HEK293 (cell line): ENCODE data around the gene INPP4B.

Source experiments
- CTCF ChIA-PET: fragments of 350-600 bp; formaldehyde crosslinking; extraction: SDS; loops from one replicate; lab custom pipeline; 2021; ENCODE audit warnings: antibody characterized with exemption; lab: Yijun Ruan, JAX
- POLR2A ChIA-PET: fragments of 300-600 bp; formaldehyde crosslinking; extraction: SDS; loops from one replicate; lab custom pipeline; 2020; ENCODE audit warnings: antibody characterized with exemption, inconsistent platforms; lab: Yijun Ruan, JAX
- H3K27ac ChIP-seq: fragments of 200-500 bp; sonication (Bioruptor generic); 2 replicates; pipeline ENCODE4 v1.5.1; 2014; ENCODE audit warnings: low read depth, low read length, control low read depth, inconsistent platforms; ENCODE audit errors: extremely low read depth
- H3K36me3 ChIP-seq, 2 experiments: fragments of 200-500 bp in 1 of 2; sonication (Bioruptor generic) in 1 of 2; 1 replicate in 1 of 2; 2 replicates in 1 of 2; pipeline ENCODE4 v1.5.1; 2014 to 2017; ENCODE audit warnings: inconsistent platforms in 2 of 2, low read length in 2 of 2; ENCODE audit not compliant: control insufficient read depth in 2 of 2, insufficient read depth in 1 of 2
- H3K4me1 ChIP-seq: fragments of 200-500 bp; sonication (Bioruptor generic); 2 replicates; pipeline ENCODE4 v1.5.1; 2014; ENCODE audit warnings: mild to moderate bottlenecking, low read length, inconsistent platforms; ENCODE audit not compliant: control insufficient read depth, insufficient read depth
- H3K4me3 ChIP-seq: 2 replicates; pipeline ENCODE4 v1.5.1; 2011; ENCODE audit warnings: low read depth, mild to moderate bottlenecking, control low read depth, low read length, moderate library complexity
- H3K9me3 ChIP-seq: fragments of 200-500 bp; sonication (Bioruptor generic); 2 replicates; pipeline ENCODE4 v1.5.1; 2014; ENCODE audit warnings: low read depth, low read length, inconsistent platforms; ENCODE audit not compliant: control insufficient read depth, insufficient read depth
- FEZF1 ChIP-seq: fragments of 450-650 bp; formaldehyde crosslinking; IDR thresholded peaks from 2 replicates; pipeline ENCODE4 v1.5.1; 2016; ENCODE audit warnings: missing biosample characterization, missing genetic modification characterization
- GFI1B ChIP-seq: fragments of 450-650 bp; formaldehyde crosslinking; IDR thresholded peaks from 2 replicates; pipeline ENCODE4 v1.5.1; 2016; ENCODE audit warnings: missing biosample characterization, missing genetic modification characterization
- GLIS1 ChIP-seq: fragments of 450-650 bp; formaldehyde crosslinking; IDR thresholded peaks from 2 replicates; pipeline ENCODE4 v1.5.1; 2016; ENCODE audit warnings: missing biosample characterization, missing genetic modification characterization
- HOXA7 ChIP-seq: sonication (generic); formaldehyde crosslinking; IDR thresholded peaks from 2 replicates; pipeline ENCODE4 v1.8.1; 2022; ENCODE audit warnings: missing genetic modification reagents, borderline replicate concordance
- KLF8 ChIP-seq: fragments of 450-650 bp; formaldehyde crosslinking; IDR thresholded peaks from 2 replicates; pipeline ENCODE4 v1.5.1; 2016; ENCODE audit warnings: missing biosample characterization, missing genetic modification characterization
- OSR2 ChIP-seq: fragments of 450-650 bp; formaldehyde crosslinking; IDR thresholded peaks from 2 replicates; pipeline ENCODE4 v1.5.1; 2016; ENCODE audit warnings: missing biosample characterization, missing genetic modification characterization
- SP7 ChIP-seq: fragments of 450-650 bp; formaldehyde crosslinking; IDR thresholded peaks from 2 replicates; pipeline ENCODE4 v1.5.1; 2016; ENCODE audit warnings: missing biosample characterization, missing genetic modification characterization
- ZFP3 ChIP-seq: fragments of 450-650 bp; formaldehyde crosslinking; IDR thresholded peaks from 2 replicates; pipeline ENCODE4 v1.5.1; 2016; ENCODE audit warnings: low read depth, missing biosample characterization, missing genetic modification characterization
- ZNF114 ChIP-seq: fragments of 450-650 bp; formaldehyde crosslinking; IDR thresholded peaks from 2 replicates; pipeline ENCODE4 v1.5.0; 2017; ENCODE audit warnings: missing biosample characterization, missing genetic modification characterization
- ZNF16 ChIP-seq: fragments of 450-650 bp; formaldehyde crosslinking; IDR thresholded peaks from 2 replicates; pipeline ENCODE4 v1.5.1; 2016; ENCODE audit warnings: low read depth, missing biosample characterization, missing genetic modification characterization
- ZNF214 ChIP-seq: fragments of 450-650 bp; formaldehyde crosslinking; IDR thresholded peaks from 2 replicates; pipeline ENCODE4 v1.5.1; 2017; ENCODE audit warnings: missing biosample characterization, mild to moderate bottlenecking, missing genetic modification characterization, borderline replicate concordance
- ZNF239 ChIP-seq: fragments of 450-650 bp; formaldehyde crosslinking; IDR thresholded peaks from 2 replicates; pipeline ENCODE4 v1.5.1; 2016; ENCODE audit warnings: missing biosample characterization, missing genetic modification characterization
- ZNF302 ChIP-seq: fragments of 450-650 bp; formaldehyde crosslinking; IDR thresholded peaks from 2 replicates; pipeline ENCODE4 v1.5.1; 2016; ENCODE audit warnings: missing biosample characterization, missing genetic modification characterization, low read depth
- ZNF335 ChIP-seq: fragments of 450-650 bp; formaldehyde crosslinking; conservative IDR thresholded peaks from 2 replicates; pipeline ENCODE4 v1.5.1; 2016; ENCODE audit warnings: missing biosample characterization, missing genetic modification characterization
- ZNF350 ChIP-seq: fragments of 450-650 bp; formaldehyde crosslinking; IDR thresholded peaks from 2 replicates; pipeline ENCODE4 v1.5.0; 2017; ENCODE audit warnings: missing biosample characterization, mild to moderate bottlenecking, missing genetic modification characterization
- ZNF610 ChIP-seq: fragments of 450-650 bp; formaldehyde crosslinking; IDR thresholded peaks from 2 replicates; pipeline ENCODE4 v1.5.1; 2016; ENCODE audit warnings: missing biosample characterization, missing genetic modification characterization, borderline replicate concordance
- TF ChIP-seq, protein P1 (sequence below): fragments of 450-650 bp; formaldehyde crosslinking; IDR thresholded peaks from 2 replicates; pipeline ENCODE4 v1.5.1; 2016; ENCODE audit warnings: missing biosample characterization, missing genetic modification characterization, low read depth
- TF ChIP-seq, protein P2 (sequence below): fragments of 450-650 bp; formaldehyde crosslinking; IDR thresholded peaks from 2 replicates; pipeline ENCODE4 v1.5.1; 2016; ENCODE audit warnings: missing biosample characterization, missing genetic modification characterization

Gene INPP4B

DNA sequence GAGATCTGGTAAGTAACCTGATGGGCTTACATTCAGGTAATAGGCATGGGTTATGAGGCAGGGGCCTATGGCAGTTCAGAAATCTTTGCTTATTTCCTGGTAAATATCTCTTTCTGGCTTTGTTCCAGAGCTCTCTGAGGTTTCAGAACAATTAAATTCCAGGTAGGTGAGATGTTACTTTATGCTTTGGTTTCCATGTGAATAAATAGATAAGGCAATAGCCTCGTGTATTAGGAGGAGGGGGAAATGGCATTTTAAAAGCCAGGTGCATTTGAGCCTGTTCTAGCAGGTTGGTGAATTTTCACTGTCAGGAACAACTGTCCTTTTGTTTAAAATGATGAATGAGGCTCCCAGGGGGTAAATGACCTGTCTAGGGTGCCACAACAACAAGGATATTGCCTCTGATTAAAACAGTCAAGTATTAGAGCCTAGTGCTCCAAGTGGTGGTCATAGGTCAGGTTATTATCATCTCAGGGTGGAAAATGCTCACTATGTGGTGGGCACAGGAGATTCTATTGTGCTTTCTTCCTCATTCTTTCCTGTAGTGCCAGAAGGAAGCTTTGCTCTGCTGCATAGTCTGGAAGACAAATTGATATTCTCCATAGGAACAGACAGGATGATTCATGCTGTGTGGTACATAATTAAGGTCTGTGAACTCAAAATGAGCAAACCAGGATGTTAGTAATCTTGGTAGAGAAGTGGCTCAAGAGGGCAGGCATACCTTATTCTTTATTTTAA, 296.2 kb downstream of the INPP4B start (continued):
- TF ChIP-seq, protein P1, sequence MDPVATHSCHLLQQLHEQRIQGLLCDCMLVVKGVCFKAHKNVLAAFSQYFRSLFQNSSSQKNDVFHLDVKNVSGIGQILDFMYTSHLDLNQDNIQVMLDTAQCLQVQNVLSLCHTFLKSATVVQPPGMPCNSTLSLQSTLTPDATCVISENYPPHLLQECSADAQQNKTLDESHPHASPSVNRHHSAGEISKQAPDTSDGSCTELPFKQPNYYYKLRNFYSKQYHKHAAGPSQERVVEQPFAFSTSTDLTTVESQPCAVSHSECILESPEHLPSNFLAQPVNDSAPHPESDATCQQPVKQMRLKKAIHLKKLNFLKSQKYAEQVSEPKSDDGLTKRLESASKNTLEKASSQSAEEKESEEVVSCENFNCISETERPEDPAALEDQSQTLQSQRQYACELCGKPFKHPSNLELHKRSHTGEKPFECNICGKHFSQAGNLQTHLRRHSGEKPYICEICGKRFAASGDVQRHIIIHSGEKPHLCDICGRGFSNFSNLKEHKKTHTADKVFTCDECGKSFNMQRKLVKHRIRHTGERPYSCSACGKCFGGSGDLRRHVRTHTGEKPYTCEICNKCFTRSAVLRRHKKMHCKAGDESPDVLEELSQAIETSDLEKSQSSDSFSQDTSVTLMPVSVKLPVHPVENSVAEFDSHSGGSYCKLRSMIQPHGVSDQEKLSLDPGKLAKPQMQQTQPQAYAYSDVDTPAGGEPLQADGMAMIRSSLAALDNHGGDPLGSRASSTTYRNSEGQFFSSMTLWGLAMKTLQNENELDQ (tag by site-specific recombination) = no peak
- TF ChIP-seq ZNF239 (tag by site-specific recombination) (no peak), GLIS1 (tag by site-specific recombination) (peak; percentile 83), OSR2 (tag by site-specific recombination) (peak; percentile 27; the same call in 1 of the 2 replicates), ZNF16 (tag by site-specific recombination) (no peak), HOXA7 (CRISPR knock-in tag) (no peak), FEZF1 (tag by site-specific recombination) (peak; percentile 72), ZNF350 (no peak)
- TF ChIP-seq, all 188 proteins: peak for 6

DNA sequence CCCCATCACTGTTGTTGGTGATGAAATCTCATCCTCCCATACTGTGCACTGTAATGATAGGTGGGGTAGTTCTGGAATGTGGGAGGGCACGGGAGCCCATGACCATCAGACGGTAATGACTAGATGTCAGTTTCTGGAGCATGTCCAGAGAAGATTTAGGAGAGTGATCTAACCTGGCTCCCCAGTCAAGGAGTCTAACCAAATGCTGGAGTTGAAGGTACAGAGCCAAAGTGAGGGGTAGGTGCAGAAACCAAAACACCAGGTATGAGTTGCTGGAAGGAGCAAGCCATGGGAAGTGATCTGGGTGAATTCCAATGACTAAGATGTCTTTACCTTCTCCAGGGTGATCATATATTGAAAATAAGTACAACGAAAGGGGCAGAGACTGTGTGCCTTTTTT, 296.9 kb downstream of the INPP4B start:
- H3K36me3 ChIP-seq = no peaks in the 10 kb centered on the region
- peaks cover 5% of the 10 kb centered on the region; the same call in 1 of the 2 replicates for H3K4me1 ChIP-seq
- no peaks in the 10 kb centered on the region for H3K9me3 ChIP-seq
- peak; percentile 60 for TF ChIP-seq SP7 (tag by site-specific recombination)
- TF ChIP-seq, protein P2, sequence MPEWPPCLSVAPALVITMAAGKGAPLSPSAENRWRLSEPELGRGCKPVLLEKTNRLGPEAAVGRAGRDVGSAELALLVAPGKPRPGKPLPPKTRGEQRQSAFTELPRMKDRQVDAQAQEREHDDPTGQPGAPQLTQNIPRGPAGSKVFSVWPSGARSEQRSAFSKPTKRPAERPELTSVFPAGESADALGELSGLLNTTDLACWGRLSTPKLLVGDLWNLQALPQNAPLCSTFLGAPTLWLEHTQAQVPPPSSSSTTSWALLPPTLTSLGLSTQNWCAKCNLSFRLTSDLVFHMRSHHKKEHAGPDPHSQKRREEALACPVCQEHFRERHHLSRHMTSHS (tag by site-specific recombination) = no peak
- ChIA-PET POLR2A (no interaction called here), CTCF (no interaction called here)
- H3K4me3 ChIP-seq = no peak overlapping the region
- H3K27ac ChIP-seq = no peak overlapping the region

DNA sequence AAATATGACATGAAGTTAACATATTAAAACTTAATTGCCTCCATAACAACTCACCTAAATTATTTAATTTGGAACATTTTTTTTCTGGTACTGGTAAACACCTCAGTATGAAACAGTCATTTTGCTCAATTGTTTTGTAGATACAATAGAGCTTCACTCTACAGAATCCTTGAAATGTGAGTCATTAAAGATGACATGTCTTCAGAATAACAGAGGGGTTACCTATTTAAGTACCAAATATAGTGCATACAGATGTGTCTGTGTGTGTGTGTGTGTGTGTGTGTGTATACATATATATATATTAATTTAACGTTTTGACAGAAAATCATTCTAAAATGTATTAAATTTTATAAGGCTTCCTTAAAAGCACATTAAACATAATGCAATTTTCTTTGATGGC, 297.6 kb downstream of the INPP4B start:
- Histone ChIP-seq H3K4me3 (no peak overlapping the region), H3K27ac (no peak overlapping the region), H3K36me3 (no peaks in the 10 kb centered on the region), H3K4me1 (peaks cover 5% of the 10 kb centered on the region; the same call in 1 of the 2 replicates), H3K9me3 (no peaks in the 10 kb centered on the region)
- POLR2A ChIA-PET = no interaction called here
- no peak for TF ChIP-seq ZNF610 (tag by site-specific recombination)
- CTCF ChIA-PET = interaction anchor here (0.6 kb wide), 1 partner anchor 196 kb away, joined by 3 read pairs; no protein-coding TSS in a partner anchor

DNA sequence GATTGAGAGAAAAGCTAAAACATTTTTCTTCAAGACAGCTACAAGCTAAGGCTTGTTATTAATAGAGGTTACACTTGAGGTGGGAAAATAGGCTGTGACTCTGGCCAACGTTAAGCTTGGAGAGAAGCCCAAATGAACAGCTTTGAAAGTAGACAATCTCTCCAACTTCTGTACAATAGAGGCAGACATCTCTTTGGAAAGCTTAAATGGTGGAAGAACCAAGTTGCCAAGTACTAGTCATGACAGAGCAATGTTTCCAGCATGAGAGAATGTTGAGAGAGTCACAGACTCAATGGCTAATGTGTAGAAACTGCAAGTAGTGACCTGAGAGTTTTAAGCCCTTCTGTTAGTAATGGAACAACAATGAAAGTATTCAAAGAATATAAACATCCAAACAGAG, 298.1 kb downstream of the INPP4B start:
- no peak overlapping the region for H3K27ac ChIP-seq
- no peak overlapping the region for H3K4me3 ChIP-seq
- H3K4me1 ChIP-seq = peaks cover 5% of the 10 kb centered on the region; the same call in 1 of the 2 replicates
- TF ChIP-seq GFI1B (no peak), KLF8 (tag by site-specific recombination) (no peak), ZFP3 (no peak), ZNF214 (tag by site-specific recombination) (no peak), ZNF302 (tag by site-specific recombination) (no peak), ZNF335 (tag by site-specific recombination) (no peak), ZNF114 (tag by site-specific recombination) (no peak)
- no peaks in the 10 kb centered on the region for H3K36me3 ChIP-seq
- POLR2A ChIA-PET = no interaction called here
- CTCF ChIA-PET = interaction anchor here (0.6 kb wide), 1 partner anchor 196 kb away, joined by 3 read pairs; no protein-coding TSS in a partner anchor
- no peaks in the 10 kb centered on the region for H3K9me3 ChIP-seq
